SHP77 treated with DMSO at 0.1 percent for 48 hours (cell line): Measurements from ENCODE around the gene IGF1R.

ENCODE experiments used
- DNase-seq: peaks from one replicate; lab custom pipeline; 2025; lab: John Stamatoyannopoulos, UW

Gene IGF1R

DNA sequence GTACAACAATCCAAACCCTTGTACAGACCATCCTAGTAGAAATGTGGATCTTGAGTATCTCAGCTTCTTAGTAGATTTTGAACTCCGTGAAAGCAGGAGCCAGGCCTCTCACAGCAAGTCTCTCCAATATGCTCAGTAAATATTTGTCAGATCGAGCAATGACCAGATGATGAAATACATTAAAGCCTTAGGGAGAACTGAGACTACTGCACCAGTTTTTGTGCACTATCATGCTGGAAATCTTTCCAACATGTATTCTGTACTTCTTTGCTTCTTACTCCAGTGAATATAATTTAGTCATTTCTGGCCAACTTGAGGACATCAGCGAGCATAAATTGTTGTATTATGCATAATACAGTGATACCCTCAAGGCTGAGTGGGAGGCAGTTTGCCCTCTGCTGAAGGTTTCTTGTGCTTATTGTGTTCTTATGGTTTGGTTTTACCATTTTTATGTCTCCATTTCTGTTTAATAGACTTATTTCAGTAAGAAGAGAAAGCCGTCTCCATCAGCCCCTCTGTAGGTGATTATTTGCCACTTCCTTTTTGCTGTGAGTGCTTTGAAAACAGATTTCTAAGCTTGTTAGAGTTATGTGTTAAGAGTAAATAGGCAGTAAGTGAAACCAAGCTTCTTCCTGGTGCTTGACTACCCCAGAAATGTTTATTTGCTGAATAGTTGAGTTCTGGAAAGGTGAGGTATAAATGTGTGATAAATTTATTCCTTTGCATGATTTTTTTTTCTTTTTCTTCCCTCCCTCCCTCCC lies 212.1 kb downstream of the IGF1R start:
- no peak for DNase-seq

DNA sequence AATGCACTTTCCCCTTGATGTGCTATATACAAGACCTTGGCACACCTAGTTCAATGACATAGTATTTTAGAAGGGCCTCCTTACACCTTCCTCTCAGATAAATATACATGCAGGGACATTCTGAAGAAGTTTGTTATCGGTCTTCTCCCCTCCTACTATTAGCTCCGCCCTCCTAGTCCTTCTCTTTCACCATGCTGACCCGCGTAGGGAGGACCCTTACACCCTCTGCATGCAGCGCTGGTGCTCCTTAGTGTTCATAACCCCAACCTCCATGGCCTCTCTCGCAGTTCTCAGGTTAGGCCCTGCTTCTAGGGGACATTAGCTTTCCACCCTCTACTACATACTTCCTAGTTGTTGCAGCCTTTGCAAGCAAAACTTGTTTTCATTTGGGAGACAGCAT lies 212.8 kb downstream of the IGF1R start:
- no peak for DNase-seq

DNA sequence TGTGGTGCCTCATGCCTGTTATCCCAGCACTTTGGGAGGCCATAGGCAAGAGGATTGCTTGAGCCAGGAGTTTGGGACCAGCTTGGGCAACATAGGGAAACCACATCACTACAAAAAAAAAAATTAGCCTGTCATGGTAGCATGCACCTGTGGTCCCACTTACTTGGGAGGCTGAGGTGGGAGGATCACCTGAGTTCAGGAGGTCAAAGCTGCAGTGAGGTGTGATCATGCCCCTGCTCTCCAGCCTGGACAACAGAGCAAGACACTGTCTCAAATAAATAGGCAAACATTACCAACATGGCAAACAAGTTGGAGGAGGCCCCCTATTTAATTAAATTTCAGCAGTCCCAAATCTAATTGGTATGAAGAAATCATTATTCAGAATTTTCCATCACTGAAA lies 215.6 kb downstream of the IGF1R start:
- no peak for DNase-seq

DNA sequence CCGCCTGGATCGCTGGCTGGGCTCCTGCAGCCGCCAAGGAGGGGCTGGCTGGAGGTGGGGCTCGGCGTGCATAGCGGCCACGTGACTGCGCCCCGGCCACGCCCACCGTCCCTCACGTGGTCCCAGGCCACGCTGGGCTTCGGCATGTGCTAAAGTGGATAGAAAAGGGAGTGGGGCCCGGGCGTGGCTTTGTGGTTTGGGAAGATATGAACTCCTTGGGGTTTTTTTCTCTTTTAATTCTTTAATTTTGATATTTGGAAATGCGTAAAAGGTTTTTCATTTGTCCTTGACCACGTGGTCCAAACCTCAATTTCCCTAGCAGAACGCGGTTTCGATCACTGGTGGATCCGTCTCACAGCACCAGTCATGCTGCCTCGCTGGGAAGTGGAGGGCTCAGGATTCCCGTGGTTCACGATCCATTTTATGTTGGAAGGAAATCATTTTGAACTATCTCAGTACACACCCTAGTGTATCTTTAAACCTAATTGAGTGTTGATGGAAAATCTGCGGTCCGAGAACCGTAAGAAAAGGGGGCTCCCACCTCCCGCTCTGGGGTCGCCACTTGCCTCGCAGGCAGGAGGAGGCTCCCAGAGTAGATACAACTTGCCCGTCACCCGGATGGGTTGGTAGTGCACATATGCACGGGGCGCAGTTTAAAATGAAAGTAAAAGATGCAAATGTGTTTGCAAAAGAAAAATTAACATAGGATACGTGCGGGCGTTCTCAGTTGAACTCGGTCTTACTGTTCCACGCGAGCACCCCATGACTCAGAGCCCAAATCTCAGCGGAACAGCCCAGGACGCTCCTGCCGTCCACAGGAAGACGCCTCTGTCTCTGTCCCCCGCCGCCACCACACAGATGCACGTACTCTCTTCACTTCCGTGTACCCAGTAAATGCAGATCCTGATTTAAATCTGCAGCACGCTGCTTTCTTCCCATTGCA lies 217.3 kb downstream of the IGF1R start:
- peak; percentile 60 for DNase-seq

DNA sequence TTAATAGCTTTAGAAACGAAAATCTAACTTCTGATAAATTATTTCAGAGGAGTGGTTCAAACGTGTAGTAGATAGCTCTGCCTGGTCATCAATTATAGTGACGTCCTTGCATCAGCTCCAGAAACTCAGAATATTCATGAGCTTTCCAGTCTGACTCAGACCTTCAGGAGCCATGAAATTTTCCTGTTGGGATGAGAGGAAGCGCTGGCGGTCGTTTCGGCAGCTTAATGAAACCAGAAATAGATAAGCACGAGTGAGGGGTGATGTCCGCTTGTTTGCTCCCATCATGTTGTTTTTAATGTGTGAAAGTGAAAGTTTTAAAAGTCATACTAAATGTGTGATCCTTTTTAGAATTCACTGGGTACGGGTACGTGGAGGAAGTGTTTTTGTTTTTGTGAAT lies 218.2 kb downstream of the IGF1R start:
- peak; percentile 41 for DNase-seq

DNA sequence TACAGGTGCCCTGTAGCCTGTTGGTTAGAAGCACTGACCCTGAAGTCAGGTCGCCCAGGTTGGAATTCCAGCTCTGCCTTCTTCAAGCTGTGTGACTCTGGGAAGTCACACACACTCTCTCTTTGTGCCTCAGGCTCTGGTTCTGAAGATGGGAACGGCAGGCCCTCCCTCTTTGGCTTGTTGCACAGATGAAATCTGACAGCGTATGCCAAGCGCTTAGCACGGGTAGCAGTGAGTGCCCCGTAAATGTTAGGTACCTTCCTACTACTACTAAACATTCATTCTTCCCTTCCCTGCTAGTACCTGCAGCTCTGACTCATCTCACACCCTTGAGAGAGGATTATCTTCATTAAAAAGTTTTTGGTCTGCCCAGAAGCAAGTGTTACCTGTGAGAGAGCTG lies 220.2 kb downstream of the IGF1R start:
- DNase-seq, result no peak

DNA sequence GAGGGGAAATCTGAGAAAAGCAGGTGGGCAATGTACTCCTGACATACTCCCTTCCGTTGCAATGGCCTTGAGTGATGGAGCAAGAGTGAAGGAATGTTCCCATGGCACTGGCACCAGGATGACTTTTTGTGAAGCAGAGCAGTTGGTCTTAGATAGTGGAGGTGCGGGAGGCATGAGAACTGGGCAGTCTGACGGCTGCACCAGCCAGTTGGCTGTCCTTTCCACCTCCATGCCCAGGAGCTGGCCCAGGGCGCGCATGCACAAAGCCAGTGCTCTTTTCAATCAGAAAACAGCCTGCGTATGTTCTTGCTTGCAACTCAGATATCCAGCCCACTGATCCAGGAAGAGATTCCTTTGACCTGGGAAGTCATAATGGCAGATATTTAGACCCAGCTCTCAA lies 222.4 kb downstream of the IGF1R start:
- no peak for DNase-seq

DNA sequence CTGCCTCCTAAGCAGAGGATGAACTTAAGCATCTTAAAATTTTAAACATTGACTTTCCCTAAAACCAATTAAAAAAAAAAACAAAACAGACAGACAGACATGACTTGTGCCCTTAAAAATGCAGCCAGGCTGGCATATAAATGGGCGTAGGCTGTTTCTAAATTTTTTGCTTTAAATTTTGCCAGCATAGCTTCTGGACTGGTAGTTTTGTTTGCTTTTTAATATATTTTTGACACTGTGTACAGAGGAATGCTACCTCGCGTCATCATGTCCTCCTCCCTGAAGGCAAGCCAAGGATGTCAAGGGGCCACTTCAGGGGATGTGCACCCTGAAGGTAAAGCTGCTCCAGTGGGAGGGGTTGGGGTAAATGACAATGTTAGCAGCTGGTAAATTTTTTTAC lies 224.4 kb downstream of the IGF1R start:
- DNase-seq, result no peak

DNA sequence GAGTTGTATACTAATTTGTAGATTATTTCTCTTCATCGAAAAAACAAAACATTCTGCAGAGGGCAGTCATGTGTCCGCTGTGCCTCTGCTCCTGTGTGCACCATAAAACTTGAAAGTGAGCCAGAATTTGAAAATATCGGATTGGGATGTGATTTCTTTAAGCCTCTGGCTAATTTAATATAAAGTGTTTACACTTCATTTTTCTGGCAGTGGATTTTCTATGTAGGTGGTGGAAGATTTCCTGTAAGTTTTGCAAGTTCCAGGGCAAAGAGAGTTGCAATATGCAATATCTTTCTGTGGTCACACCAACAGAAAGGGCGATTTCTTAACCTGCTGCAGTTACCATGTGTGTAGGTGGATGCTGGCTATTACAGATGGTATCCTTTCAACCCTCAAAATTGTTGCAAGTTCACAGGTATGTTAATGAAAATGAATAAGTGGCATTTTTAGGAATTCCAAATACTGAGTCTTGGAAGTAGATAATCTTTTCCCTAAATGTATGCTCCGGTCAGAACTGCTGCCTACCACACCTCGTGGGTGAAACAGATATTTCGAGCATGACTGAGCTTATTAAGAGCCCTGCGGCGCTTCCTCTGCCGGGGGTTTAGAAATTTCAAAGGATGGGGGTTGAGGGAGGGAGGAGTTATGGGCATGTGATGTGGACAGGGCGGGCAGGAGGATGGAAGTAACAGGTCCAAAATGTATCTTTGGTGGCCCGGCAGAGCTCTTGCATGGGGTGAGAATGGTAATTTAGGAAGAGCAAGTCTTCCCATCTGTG lies 225.3 kb downstream of the IGF1R start:
- DNase-seq, result no peak

DNA sequence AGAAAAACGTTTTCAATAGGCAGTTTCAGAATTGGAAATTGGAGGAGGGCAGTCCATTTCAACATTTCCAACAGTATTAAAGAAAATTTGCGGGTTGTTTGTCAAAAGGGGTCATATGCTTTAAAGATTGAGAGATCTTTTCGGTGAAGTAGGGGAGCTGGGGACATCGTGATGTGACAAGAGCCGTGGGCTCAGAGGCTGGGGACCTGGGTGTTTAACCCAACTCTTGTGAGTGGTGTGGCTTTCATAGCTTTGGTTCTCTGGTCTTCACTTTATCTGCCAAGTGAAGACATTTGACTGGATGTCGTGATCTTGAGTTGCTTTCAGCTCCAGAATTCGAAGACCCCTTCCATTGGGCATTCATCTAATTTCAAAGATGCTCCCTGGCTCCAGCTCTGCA lies 226.0 kb downstream of the IGF1R start:
- no peak for DNase-seq

DNA sequence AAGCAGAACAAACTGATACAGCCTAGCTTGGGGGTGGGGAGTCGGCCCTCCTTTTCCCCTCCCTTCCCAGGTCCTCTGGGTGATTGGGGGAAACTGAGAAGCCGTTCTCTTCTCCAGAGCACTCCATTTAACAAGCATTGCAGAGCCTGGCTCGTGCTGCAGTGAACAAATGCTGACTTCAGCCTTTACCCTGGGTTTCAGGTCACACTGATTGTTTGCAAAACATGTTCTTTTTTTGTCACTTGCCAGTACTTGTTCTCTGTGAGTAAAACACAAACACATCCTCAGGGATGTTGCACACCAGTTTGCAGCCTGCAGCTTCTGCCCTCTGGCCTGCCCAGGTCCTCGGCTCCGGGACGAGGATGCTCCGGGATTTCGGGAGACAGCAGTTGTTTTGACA lies 226.4 kb downstream of the IGF1R start:
- no peak for DNase-seq

DNA sequence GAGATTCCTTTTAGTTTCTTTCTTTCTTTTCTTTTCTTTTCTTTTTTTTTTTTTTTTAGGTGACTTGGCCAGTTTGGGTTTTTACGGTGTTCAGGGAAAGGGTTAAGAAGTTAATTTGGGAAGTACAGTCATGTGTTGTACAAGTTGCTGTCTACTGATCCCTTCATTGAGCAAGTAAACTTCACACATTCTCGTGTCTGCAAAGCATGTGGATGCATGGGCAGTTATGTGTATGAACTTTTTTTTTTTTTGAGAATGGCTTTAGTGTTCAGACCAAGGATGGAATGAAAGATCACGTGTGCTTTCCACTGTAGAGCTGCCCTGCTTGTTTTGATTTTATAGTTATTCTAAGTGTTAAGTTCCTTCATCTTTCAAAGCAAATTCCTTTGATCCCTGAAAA lies 227.0 kb downstream of the IGF1R start:
- no peak for DNase-seq

DNA sequence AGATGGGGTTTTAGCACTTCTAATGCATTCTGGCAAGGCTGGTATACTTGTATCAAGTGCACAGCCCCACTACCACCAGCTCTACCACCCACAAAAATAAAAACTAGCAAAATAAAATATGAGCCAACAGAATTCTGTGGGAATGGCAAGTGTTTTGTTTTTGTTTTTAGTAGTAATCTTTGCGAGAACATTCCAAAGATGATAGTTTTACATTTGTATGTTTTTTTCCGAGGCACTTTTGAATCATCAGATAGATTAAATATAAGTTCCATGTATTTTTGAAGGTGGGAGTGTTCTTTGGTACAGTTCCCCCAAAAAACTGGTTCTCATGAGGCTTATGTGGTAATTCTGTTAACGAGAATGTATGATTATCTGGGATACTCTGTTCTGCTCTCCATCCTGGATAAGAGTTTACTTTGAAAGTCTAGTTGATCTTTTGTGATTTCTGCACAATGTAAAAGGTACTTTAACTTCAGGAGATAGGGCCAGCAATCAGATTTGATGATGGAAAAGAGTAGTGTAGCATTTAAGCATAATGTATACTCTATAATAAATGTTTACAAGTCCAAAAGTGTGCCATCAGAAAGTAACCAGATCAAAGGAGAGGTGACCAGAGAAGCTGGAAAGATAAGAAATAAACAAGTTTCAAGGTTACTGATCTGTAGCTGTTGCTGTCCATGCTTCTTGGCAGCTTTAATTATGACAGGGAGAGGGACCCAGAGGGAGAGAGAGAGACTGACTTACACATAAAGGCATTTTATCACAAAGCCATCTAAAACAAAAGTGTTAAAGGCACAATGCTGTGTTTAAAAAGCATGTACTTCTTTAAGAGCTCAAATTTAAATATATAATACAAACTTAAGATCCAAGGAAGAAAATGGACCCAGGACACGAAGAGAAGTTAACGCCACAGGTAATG lies 228.4 kb downstream of the IGF1R start:
- DNase-seq, result no peak

DNA sequence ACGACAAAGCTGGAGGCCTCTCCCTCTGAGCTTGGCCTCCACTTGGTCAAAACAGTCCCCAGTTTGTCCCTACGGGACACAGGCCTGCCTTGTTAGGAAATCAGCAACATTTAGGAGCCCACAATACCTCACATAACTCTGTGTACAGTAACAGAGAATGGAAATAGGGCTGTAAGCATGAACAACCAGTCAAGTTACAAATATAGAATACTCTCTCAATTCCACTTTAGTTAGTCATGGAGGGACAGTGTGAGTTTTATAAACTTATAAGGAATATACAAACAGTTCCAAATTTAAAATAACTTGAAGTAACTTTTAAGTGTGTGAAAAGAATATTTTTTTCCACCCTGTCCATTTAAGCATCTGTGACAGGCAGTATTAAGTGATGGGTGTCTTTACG lies 229.8 kb downstream of the IGF1R start:
- no peak for DNase-seq

DNA sequence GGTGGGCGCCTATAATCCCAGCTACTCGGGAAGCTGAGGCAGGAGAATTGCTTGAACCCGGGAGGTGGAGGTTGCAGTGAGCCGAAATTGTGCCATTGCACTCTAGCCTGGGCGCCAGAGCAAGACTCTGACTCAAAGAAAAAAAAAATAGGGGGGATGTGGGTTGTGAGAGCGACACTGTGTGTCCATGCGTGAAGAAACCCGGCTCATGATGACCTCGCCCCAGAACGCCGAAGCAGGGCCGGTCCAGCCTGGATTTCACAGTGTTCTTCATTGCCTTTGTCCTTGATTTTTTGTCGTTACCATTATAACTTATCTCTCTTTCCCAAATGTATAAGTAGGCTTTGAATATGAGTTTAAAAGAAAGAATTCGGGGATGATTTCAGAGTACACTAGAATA lies 230.5 kb downstream of the IGF1R start:
- no peak for DNase-seq

DNA sequence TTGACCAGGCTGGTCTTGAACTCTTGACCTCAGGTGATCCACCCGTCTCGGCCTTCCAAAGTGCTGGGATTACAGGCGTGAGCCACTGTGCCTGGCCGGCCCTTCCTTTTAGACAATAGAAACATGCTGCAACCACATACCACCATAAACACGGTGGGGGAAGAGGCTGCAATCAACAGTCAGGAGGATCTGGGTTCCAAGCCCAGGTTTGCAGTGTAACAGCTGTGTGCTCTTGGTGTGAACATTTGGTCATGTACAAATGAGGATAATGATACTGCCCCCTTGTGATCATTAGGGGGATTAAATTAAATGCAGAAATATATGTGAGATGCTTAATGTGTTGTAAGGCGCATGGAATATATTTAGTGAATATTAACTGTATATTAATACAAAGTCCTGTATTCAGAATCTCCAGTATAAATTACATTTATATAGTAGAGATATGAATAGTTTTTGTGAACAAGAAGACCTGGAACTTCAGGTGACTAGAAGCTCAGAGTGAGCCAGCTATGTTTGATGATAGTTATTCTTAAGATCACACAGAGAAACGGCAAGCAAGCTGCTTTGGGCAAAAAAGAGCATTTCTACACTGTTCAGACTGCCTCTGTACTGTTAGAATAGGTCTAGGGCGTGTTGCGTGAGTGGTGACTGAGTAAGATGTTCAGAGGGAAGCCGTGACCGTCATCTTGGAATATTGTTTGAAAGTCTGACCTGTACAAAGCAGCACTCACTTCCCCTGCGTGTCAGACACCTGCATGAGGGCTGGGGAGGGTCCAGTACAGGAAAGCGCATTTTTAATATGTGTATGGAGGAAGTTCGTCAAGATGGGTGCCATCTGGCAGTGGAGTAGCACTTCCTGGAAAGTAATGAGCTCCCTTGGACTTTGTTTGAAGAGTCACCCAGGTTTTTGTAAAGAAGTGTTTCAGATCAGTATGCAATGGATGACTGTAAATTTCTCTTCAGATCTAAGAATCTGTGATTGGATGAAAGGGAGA lies 233.5 kb downstream of the IGF1R start:
- peak; percentile 15 for DNase-seq

DNA sequence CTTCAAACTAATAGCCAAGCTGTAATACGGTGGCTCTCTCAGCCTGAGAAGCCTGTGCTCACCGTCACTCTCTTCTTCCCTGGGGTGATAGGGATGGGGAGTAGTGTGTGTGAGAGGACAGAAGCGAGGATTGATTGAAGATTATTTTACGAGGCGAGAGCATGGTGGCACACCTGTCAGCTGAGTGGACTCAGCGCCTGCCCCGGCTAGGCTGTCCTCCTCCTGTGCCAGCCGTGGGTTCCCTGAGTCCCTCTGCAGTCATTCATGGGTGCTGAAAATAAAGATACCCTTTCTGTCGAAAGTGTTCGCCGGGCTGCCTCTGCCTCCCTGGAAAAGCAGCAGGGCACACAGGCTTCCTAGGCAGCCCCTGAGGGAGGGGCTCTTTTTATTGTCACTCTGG lies 235.1 kb downstream of the IGF1R start:
- no peak for DNase-seq

DNA sequence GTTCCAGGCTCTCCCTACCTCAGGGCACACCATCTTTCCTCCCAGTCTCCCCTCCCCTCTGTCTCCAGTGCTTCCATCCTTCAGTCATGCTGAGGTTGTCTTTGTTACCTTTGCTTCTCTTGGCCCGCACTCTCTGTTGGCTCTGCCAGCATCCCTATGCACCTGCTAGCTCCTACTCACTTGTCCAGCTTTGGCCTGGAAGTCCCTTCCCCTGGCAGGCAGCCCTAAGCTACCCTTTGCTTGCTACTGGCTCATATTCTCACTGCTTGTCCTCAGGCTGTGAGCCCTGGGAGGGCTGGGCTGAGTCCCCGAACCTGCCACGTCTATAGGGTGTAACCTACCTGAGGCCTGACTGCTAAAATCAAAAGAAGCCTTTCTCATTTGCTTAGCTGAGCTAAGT lies 236.6 kb downstream of the IGF1R start:
- DNase-seq, result peak; percentile 22

DNA sequence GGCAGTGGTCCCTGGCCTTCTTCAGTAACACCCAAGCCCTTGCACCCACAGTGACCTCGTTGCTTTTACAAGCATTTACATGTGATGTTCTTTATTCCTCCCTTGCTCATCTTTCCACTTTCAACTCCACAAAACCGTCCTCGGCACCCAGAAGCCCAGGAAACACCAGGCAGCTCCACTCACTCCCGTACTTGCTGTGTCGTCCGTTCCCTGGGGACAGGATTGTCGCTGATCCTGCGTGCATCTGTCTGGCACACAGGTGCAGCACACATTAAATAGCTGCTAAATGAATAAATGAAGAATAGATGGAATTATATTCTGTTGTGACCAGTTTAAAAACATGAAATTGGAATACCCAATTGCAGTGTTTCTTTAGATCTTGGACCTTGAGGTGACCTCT lies 239.6 kb downstream of the IGF1R start:
- no peak for DNase-seq

DNA sequence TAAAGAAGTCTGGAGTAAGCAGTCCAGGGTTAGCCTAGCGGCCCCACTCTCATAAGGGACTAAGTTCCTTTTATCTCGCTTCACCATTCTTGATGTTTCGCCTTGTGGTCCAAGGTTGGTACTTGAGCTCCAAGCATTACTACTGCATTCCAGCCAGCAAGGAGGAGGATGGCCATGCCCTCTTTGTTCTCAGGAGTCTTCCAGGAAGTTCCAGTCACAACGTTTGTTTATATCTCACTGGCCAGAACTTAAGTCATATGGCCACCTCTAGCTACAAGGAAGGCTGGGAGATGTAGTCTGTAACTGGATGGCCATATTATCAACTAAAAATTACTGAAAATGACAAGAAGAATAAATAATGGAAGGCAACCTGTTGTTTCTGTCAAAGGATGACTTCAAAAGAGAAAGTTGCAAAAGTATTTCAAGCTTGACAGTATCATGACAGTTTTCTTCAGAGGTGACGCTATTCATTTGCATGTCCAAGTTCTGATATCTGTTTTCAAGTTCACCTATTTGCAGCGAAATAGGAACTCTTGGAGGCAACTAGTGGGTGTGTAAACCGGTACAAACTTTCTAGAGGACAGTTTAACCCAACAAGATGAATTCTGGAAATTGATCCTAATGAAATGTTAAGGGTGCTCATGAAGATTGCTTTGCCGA lies 240.6 kb downstream of the IGF1R start:
- no peak for DNase-seq
